Measurements from ENCODE around the gene FAM83G.

GRCh38 chr17:18985475-18985874, 19.1 kb downstream of the FAM83G start:
- TF ChIP-seq ZNF274 (IDR thresholded peaks at IDR 0.05; ENCODE audit: low read depth, low read length) (no peak), YY1 (IDR thresholded peaks at IDR 0.05; ENCODE audit: insufficient read depth, insufficient read length) (no peak)
